Dendritic cell treated with granulocyte-macrophage colony-stimulating factor and Interleukin-4, amounts not matched to agents 40 ng/mL and 50 ng/mL, for 4 days (primary cell): ENCODE data around the gene CCL20.
A peak's percentile ranks its signal among the peaks of the same experiment; 100 is the strongest.

ENCODE experiments used
- H3K27ac Mint-ChIP-seq: one replicate; pipeline ENCODE4 v1.8.0; 2022; ENCODE audit warnings: mild to moderate bottlenecking, mixed read lengths
- H3K27me3 Mint-ChIP-seq: one replicate; pipeline ENCODE4 v1.8.0; 2022; ENCODE audit warnings: mild to moderate bottlenecking, mixed read lengths
- H3K36me3 Mint-ChIP-seq: one replicate; pipeline ENCODE4 v1.8.0; 2022; ENCODE audit warnings: low read depth, mixed read lengths
- H3K4me1 Mint-ChIP-seq: one replicate; pipeline ENCODE4 v1.8.0; 2022; ENCODE audit warnings: low read depth, mixed read lengths
- H3K4me3 Mint-ChIP-seq: one replicate; pipeline ENCODE4 v1.8.0; 2022; ENCODE audit warnings: mild to moderate bottlenecking, moderate library complexity, mixed read lengths
- H3K9me3 Mint-ChIP-seq: one replicate; pipeline ENCODE4 v1.8.0; 2022; ENCODE audit warnings: mixed read lengths
- intact Hi-C: fragments of 100-400 bp; cut with micrococcal nuclease; formaldehyde crosslinking; loops from one replicate; pipeline ENCODE4 v1.15.0; 2022

The CCL20 gene

GRCh38 chr2:227813562-227814353, at the start of gene CCL20:
Gene CCL20, plus strand, starts transcription at chr2:227813842. Its CDS starts 70 bp downstream, at chr2:227813912.
- H3K9me3 Mint-ChIP-seq, result no peaks in the 10 kb centered on the region
- peaks cover 21% of the 10 kb centered on the region for H3K4me1 Mint-ChIP-seq
- H3K27me3 Mint-ChIP-seq, result peaks cover 27% of the 10 kb centered on the region
- intact Hi-C loops, result no loop called here
- no peak within 1 kb of the TSS for H3K4me3 Mint-ChIP-seq
- H3K27ac Mint-ChIP-seq, result no peak within 1 kb of the TSS
- no peaks in the 10 kb centered on the region for H3K36me3 Mint-ChIP-seq

DNA sequence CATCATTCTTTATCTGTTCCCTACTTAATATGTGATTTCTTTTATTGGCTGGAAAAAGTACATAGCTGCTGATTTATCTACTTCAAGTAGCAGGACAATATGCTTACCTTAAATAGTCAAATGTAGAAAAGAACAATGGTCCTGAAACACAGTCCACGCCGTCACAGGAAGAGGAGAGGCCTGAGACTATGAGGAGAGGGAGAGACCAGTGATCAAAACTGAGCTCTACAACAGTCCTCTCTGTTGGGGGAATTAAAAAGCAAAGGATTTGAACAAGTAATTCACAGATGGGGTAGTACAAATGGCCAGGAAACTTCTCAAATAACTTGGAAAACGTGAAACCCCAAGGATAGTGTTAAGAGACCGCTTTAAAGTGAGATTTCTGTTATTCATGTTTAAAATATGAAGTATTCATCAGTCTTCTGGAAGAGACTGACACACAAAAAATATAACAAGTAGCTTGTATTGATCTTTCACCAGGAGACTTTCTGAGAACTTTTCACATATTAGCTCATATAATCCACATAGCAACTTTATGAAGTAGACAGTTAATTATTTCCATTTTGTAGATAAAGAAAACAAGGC, 47.8 kb upstream of the CCL20 start:
- H3K9me3 Mint-ChIP-seq, result no peaks in the 10 kb centered on the region
- no peak overlapping the region for H3K27ac Mint-ChIP-seq
- H3K27me3 Mint-ChIP-seq, result no peaks in the 10 kb centered on the region
- no peak overlapping the region for H3K4me3 Mint-ChIP-seq
- no peaks in the 10 kb centered on the region for H3K36me3 Mint-ChIP-seq
- H3K4me1 Mint-ChIP-seq, result peaks cover 5% of the 10 kb centered on the region
- intact Hi-C loops, result loop anchor here (2.0 kb wide), 2 partner anchors 107 to 403 kb away; no protein-coding TSS in a partner anchor

DNA sequence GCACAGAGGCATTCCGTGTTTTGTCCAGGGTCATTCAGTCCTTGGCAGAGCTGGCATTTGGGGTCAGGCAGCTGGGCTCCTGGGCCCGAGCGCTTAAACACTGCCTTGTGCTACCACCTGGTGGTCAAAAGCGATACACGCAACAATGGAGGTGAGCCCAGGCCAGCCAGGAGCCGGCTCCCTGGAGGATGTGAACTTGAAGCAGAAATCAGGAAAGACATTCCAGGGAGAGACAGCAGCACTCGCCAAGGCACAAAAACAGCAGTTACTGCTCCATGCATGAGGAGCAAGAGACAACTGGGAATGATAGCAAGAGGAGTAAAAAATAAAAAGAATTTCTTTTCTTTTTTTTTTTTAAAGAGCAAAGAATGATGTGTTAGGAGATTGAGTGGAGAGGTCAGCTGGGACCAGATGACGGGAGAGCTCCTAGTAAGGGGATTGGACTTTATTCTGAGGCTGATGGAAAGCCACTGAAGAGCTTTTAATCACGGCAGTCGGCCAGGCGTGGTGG, 47.2 kb upstream of the CCL20 start:
- Mint-ChIP-seq H3K9me3 (no peaks in the 10 kb centered on the region), H3K36me3 (no peaks in the 10 kb centered on the region), H3K27me3 (no peaks in the 10 kb centered on the region), H3K4me3 (no peak overlapping the region), H3K27ac (no peak overlapping the region), H3K4me1 (peaks cover 5% of the 10 kb centered on the region)
- intact Hi-C loops, result loop anchor here (2.0 kb wide), 2 partner anchors 108 to 404 kb away; no protein-coding TSS in a partner anchor

- Mint-ChIP-seq H3K4me3 (no peak overlapping the region), H3K27ac (no peak overlapping the region), H3K4me1 (peaks cover 5% of the 10 kb centered on the region), H3K9me3 (no peaks in the 10 kb centered on the region), H3K27me3 (no peaks in the 10 kb centered on the region), H3K36me3 (no peaks in the 10 kb centered on the region)
- intact Hi-C loops, result loop anchor here (2.0 kb wide), 2 partner anchors 109 to 405 kb away; no protein-coding TSS in a partner anchor
Observed at GRCh38 chr2:227767830-227768229, 45.8 kb upstream of the CCL20 start.

GRCh38 chr2:227772197-227772661, 41.4 kb upstream of the CCL20 start:
- H3K27me3 Mint-ChIP-seq, result no peaks in the 10 kb centered on the region
- H3K4me1 Mint-ChIP-seq, result peaks cover 5% of the 10 kb centered on the region
- no peaks in the 10 kb centered on the region for H3K36me3 Mint-ChIP-seq
- intact Hi-C loops, result no loop called here
- no peaks in the 10 kb centered on the region for H3K9me3 Mint-ChIP-seq
- no peak overlapping the region for H3K4me3 Mint-ChIP-seq
- no peak overlapping the region for H3K27ac Mint-ChIP-seq

GRCh38 chr2:227772932-227773331, 40.7 kb upstream of the CCL20 start:
- H3K27me3 Mint-ChIP-seq, result no peaks in the 10 kb centered on the region
- H3K4me3 Mint-ChIP-seq, result no peak overlapping the region
- H3K9me3 Mint-ChIP-seq, result no peaks in the 10 kb centered on the region
- H3K36me3 Mint-ChIP-seq, result no peaks in the 10 kb centered on the region
- no peak overlapping the region for H3K27ac Mint-ChIP-seq
- peaks cover 5% of the 10 kb centered on the region for H3K4me1 Mint-ChIP-seq
- intact Hi-C loops, result no loop called here

DNA sequence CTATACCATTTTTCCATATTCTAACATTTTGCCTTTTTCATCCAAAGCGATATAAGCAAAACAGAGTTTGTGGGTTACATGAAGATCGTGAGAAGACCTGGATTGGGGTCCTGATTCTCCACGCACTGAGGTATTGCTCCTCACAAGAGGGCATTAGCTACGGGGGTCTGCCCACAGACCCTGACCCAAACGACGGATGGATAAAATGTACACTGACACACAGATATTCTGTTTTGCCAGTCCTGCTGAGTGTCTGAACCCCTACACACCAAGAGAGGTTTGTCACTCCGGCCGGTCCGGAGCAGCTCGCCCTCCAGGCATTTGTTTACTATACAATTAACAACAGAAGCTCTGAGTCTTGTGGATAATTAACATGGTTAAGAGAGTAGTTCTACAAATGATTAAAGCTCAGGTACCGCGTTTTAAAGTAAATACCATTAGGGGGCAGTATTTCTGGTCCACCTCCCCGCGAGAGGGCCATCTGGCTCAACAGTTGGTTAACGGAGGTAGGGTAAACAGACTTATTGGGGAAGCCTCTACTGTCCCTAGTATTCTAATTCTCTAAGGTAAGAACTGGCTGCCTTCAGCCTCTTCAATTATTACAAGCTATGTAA, 39.5 kb upstream of the CCL20 start:
- peaks cover 1% of the 10 kb centered on the region for H3K27me3 Mint-ChIP-seq
- H3K27ac Mint-ChIP-seq, result no peak overlapping the region
- no peaks in the 10 kb centered on the region for H3K9me3 Mint-ChIP-seq
- no peaks in the 10 kb centered on the region for H3K36me3 Mint-ChIP-seq
- intact Hi-C loops, result loop anchor here (1.0 kb wide), 1 partner anchor 88 kb away; no protein-coding TSS in a partner anchor
- peaks cover 5% of the 10 kb centered on the region for H3K4me1 Mint-ChIP-seq
- H3K4me3 Mint-ChIP-seq, result no peak overlapping the region

- no peak overlapping the region for H3K4me3 Mint-ChIP-seq
- H3K4me1 Mint-ChIP-seq, result no peaks in the 10 kb centered on the region
- H3K36me3 Mint-ChIP-seq, result no peaks in the 10 kb centered on the region
- H3K27me3 Mint-ChIP-seq, result peaks cover 1% of the 10 kb centered on the region
- intact Hi-C loops, result loop anchor here (1.0 kb wide), 1 partner anchor 87 kb away; no protein-coding TSS in a partner anchor
- no peaks in the 10 kb centered on the region for H3K9me3 Mint-ChIP-seq
- no peak overlapping the region for H3K27ac Mint-ChIP-seq
Observed at GRCh38 chr2:227774895-227775842, 38.5 kb upstream of the CCL20 start.

DNA sequence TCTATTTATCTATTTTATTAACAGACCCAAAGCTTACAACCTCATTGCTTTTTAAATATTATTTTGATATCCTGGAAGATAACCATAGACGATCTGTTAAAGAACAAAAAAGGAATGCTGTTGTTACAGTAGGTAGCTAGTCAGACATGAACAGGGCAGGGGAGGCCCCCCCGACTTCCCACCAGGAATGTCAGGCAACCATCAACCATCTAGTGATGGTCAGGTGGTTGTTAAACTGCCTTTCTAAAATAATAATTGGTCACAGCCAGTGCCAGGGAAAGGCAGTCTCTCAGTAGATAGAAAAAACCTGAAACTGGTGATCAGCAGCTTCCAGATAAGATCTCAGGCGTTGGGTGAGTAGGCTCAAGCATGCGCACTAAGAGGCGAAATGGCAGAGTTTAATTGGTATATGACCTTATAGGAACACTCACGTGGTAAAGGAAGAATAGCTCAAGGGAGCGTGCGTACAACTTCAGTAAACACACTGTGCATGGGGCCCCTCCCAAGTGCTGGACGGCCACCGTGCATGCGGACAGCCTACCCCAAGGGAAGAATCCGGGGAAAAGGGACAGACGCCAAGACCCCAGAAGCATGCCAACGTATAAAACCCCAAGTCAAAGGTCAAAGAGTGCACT, 32.5 kb upstream of the CCL20 start:
- H3K4me3 Mint-ChIP-seq, result no peak overlapping the region
- intact Hi-C loops, result no loop called here
- peaks cover 4% of the 10 kb centered on the region for H3K27me3 Mint-ChIP-seq
- H3K9me3 Mint-ChIP-seq, result no peaks in the 10 kb centered on the region
- H3K4me1 Mint-ChIP-seq, result peaks cover 32% of the 10 kb centered on the region
- no peak overlapping the region for H3K27ac Mint-ChIP-seq
- H3K36me3 Mint-ChIP-seq, result no peaks in the 10 kb centered on the region

GRCh38 chr2:227781841-227782240, 31.8 kb upstream of the CCL20 start:
- no peak overlapping the region for H3K4me3 Mint-ChIP-seq
- H3K27me3 Mint-ChIP-seq, result peaks cover 6% of the 10 kb centered on the region
- intact Hi-C loops, result no loop called here
- H3K9me3 Mint-ChIP-seq, result no peaks in the 10 kb centered on the region
- peak overlapping the region; percentile 82 for H3K27ac Mint-ChIP-seq
- no peaks in the 10 kb centered on the region for H3K36me3 Mint-ChIP-seq
- H3K4me1 Mint-ChIP-seq, result peaks cover 32% of the 10 kb centered on the region

DNA sequence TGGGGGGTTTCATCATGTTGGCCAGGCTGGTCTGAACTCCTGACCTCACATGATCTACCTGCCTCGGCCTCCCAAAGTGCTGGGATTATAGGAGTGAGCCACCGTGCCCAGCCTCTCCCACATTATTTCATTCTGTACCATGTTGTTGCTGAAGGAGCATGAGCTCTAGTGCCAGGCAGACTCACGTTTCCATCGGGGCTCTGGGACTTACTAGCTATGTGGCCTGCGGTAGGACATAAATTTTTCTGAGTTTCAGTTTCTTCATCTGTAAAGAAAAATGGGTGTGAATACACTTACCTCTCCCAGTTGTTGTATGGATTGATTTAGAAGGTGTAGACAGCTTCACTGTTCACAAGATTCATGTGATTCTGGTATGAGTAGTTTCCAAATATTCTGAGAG, 30.8 kb upstream of the CCL20 start:
- intact Hi-C loops, result no loop called here
- peaks cover 32% of the 10 kb centered on the region for H3K4me1 Mint-ChIP-seq
- H3K27me3 Mint-ChIP-seq, result peaks cover 11% of the 10 kb centered on the region
- H3K9me3 Mint-ChIP-seq, result no peaks in the 10 kb centered on the region
- H3K27ac Mint-ChIP-seq, result peak overlapping the region; percentile 82
- H3K4me3 Mint-ChIP-seq, result peak overlapping the region; percentile 77
- H3K36me3 Mint-ChIP-seq, result no peaks in the 10 kb centered on the region

DNA sequence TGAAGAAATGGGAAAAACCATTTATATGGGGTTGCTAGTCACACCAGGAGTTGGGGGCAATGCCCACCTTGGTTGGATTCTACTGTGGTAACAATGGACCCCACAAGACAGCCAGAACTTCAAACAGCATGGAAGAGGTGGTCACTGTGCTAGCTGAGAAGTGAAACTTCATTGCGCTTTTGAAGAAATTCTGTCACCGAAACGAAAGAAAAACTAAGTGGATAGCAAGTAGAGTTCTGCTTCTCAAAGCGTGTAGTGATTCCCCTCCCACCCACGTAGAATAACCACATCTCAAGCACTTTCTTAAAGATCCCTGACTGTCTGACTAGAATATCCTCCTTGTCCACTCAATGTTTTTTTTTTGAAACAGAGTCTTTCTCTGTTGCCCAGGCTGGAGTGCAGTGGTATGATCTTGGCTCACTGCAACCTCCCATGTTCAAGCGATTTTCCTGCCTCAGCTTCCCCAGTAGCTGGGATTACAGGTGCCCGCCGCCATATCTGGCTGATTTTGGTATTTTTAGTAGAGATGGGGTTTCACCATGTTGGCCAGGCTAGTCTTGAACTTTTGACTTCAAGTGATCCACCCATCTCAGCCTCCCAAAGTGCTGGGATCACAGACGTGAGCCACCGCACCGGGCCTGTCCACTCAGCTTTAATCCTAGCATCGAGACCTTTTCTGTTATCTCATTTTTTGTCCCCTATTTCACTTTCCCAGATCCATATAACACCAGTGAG, 30.1 kb upstream of the CCL20 start:
- Mint-ChIP-seq H3K4me3 (peak overlapping the region; percentile 77), H3K27ac (peak overlapping the region; percentile 82), H3K9me3 (no peaks in the 10 kb centered on the region), H3K4me1 (peaks cover 32% of the 10 kb centered on the region), H3K36me3 (no peaks in the 10 kb centered on the region), H3K27me3 (peaks cover 16% of the 10 kb centered on the region)
- intact Hi-C loops, result no loop called here
